ENCODE measurements around the gene RNU6-7. TPM values are rescaled to one million over a fixed set of nuclear protein-coding genes. Genes with fewer than 3 reads are reported as not detected.

Gene RNU6-7
- total and polyA plus RNA-seq, 2 donors (not counting 3 experiments of a cell fraction or from before 2014, with no cell fraction given), result not detected

DNA sequence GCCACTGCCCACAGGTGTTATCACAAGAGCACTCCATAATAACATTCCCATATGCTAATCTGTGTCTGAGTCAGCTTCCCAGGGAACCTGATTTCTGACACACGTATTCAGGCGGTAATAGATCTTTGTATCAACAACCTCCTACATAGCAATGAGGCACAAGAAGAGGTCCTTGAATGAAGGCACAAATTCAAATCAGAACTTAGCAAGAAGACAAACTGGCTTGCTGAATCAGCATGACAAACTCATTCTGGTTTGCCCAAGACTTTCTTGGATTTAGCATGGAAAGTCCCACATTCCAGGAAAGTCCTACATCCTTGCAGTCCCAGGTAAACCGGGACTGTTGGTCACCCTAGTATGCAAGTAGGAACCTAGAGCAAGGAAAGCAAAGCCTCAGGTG is 33.9 kb upstream of the RNU6-7 start:
- POLR2A ChIA-PET, result no interaction called here
- Histone ChIP-seq H4K20me1 (replicated peaks; ENCODE audit: control insufficient read depth, extremely low read depth, insufficient read depth, low read length) (no peaks in the 10 kb centered on the region), H3K27me3 (ENCODE audit: control insufficient read depth in 2 of 2, insufficient read depth in 2 of 2, low read length in 2 of 2) (no peaks in the 10 kb centered on the region), H3K36me3 (ENCODE audit: control insufficient read depth in 2 of 2, extremely low read depth in 1 of 2, insufficient read depth in 2 of 2, low read length in 2 of 2) (no peaks in the 10 kb centered on the region), H3K4me3 (replicated peaks in 1 of 3; ENCODE audit: insufficient read depth in 1 of 3, low read depth in 1 of 3, low read length in 3 of 3) (no peak overlapping the region), H3K9me1 (replicated peaks; ENCODE audit: control insufficient read depth, extremely low read depth, insufficient read depth, low read length) (no peaks in the 10 kb centered on the region), H3K27ac (ENCODE audit: insufficient read depth, low read depth, low read length) (no peak overlapping the region), H3K4me2 (ENCODE audit: insufficient read depth, low read length) (no peak overlapping the region), H3K79me2 (ENCODE audit: control insufficient read depth, insufficient read depth, low read length) (no peaks in the 10 kb centered on the region), H3K4me1 (ENCODE audit: control insufficient read depth, extremely low read depth, insufficient read depth, low read length) (no peaks in the 10 kb centered on the region), H2AFZ (ENCODE audit: low read depth, low read length) (no peak overlapping the region), H3K9ac (replicated peaks; ENCODE audit: extremely low read depth, insufficient read depth, low read length) (no peak overlapping the region), H3K9me3 (replicated peaks; ENCODE audit: control insufficient read depth, insufficient read depth, low read length) (no peaks in the 10 kb centered on the region)
- intact Hi-C loops (cut with micrococcal nuclease) (no loop called here), dilution Hi-C loops (cut with MboI; ENCODE audit: extremely low pct_ligation_motif_present, low sequenced_read_pairs) (no loop called here)
- FAIRE-seq (no peak), DNase-seq (ENCODE audit: low read depth, low spot score) (no peak)
- BruUV-seq (replicated peaks), result no TSS peak
- CTCF ChIA-PET, result interaction anchor here (1.1 kb wide), 1 partner anchor 9 kb away, joined by 4 read pairs; no protein-coding TSS in a partner anchor
- TF ChIP-seq, protein P1, sequence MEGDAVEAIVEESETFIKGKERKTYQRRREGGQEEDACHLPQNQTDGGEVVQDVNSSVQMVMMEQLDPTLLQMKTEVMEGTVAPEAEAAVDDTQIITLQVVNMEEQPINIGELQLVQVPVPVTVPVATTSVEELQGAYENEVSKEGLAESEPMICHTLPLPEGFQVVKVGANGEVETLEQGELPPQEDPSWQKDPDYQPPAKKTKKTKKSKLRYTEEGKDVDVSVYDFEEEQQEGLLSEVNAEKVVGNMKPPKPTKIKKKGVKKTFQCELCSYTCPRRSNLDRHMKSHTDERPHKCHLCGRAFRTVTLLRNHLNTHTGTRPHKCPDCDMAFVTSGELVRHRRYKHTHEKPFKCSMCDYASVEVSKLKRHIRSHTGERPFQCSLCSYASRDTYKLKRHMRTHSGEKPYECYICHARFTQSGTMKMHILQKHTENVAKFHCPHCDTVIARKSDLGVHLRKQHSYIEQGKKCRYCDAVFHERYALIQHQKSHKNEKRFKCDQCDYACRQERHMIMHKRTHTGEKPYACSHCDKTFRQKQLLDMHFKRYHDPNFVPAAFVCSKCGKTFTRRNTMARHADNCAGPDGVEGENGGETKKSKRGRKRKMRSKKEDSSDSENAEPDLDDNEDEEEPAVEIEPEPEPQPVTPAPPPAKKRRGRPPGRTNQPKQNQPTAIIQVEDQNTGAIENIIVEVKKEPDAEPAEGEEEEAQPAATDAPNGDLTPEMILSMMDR (IDR thresholded peaks at IDR 0.05; ENCODE audit: extremely low read depth in 1 of 2, insufficient read depth in 1 of 2, low read depth in 1 of 2, low read length in 2 of 2), result no peak
- TF ChIP-seq POLR2AphosphoS5 (IDR thresholded peaks at IDR 0.05; ENCODE audit: insufficient read depth, low read depth, low read length) (no peak), EZH2 (IDR thresholded peaks at IDR 0.05; ENCODE audit: borderline replicate concordance, low read depth, low read length, severe bottlenecking) (no peak), GATA2 (IDR thresholded peaks at IDR 0.05; ENCODE audit: insufficient read depth, insufficient read length, low read depth, low read length) (no peak), MYC (IDR thresholded peaks at IDR 0.05; ENCODE audit: low read depth, low read length) (no peak), FOS (IDR thresholded peaks at IDR 0.05; ENCODE audit: borderline replicate concordance, insufficient read depth, low read length) (no peak)
- TF ChIP-seq, protein P2, sequence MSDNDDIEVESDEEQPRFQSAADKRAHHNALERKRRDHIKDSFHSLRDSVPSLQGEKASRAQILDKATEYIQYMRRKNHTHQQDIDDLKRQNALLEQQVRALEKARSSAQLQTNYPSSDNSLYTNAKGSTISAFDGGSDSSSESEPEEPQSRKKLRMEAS (IDR thresholded peaks at IDR 0.05; ENCODE audit: insufficient read depth, insufficient read length), result no peak

Data from endothelial cell of umbilical vein (primary cell).